ENCODE data around the gene APBA2. TPM values are rescaled to one million over a fixed set of nuclear protein-coding genes. Genes with fewer than 3 reads are reported as not detected.

APBA2 gene
- total and polyA plus RNA-seq, 2 of the 4 experiments (the other 2 are of a cell fraction) = 21.7 to 33.0 TPM

DNA sequence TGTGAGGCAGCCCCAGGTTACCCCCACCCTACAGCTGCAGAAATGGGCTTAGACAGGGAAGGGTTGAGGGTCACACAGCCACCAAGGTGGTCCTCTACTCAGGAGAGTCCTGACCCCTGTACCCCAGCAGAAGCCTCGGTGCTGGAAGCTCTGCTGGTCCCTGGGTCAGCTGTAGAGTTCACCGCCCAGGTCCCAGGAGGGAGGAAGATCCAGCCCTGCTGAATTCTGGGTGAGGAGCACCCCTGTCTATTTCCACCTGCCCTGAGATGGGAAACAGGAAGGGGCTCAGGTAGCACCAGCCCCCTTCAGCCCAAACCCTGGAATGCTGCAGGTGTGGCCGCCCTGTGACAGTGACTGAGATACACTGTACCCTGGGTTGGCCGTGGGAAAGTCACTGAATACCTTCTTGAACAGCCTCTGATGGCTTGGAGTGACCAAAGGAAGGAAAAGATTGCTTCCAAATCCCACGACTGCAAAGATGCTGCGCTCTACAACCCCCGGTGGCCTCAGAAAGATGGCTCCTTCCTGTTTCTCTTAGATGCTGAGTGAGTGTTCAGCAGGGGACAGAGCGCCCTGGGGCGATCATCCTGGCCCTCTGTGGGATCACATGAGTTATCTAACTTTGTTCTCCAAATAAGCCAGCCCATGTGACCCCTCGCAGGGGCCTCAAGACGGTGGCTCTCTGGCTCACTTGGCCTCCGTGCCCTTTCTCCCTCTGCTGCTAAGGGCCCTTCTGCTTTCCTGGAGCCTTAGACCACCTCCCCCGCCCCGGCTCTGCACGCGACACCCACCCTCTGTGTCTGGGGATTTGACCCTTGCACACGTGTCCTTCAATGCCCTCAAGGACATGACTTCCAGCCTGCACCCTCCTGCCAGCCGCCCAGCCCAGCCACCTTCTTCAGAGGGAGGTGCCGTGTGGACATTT lies 242.0 kb downstream of the APBA2 start:
- no peak overlapping the region for H2BK5ac ChIP-seq (ENCODE audit: low read depth, low read length, poor library complexity, severe bottlenecking)
- 52% methylated on average over 7 of the region's 19 CpGs; no CpG with 5 or more reads in 1 of the 2 experiments for WGBS, 2 experiments (ENCODE audit: extremely low coverage in 2 of 2, insufficient read length in 1 of 2)

More for the DNA sequence above, 242.0 kb downstream of the APBA2 start:
- no peak overlapping the region for H2BK120ac ChIP-seq (ENCODE audit: low read depth, low read length)
- H3K18ac ChIP-seq (ENCODE audit: low read depth, low read length) = no peak overlapping the region
- H2AK9ac ChIP-seq (replicated peaks; ENCODE audit: low read depth, low read length, poor library complexity) = no peak overlapping the region
- H3K4me1 ChIP-seq (ENCODE audit: control insufficient read depth, insufficient read depth, low read length) = no peaks in the 10 kb centered on the region
- intact Hi-C loops (cut with micrococcal nuclease) (no loop called here), in situ Hi-C loops (cut with MboI; ENCODE audit: low sequenced_read_pairs) (loop anchor here (25.0 kb wide), 1 partner anchor 935 kb away; no protein-coding TSS in a partner anchor), dilution Hi-C loops (cut with HindIII; ENCODE audit: low sequenced_read_pairs, unreplicated experiment) (no loop called here)
- no peak overlapping the region for H3K4me3 ChIP-seq (ENCODE audit: insufficient read depth, low read depth, low read length)
- no peak overlapping the region for H3K9ac ChIP-seq (ENCODE audit: low read depth, low read length)
- no peaks in the 10 kb centered on the region for H4K20me1 ChIP-seq (ENCODE audit: insufficient read depth, low read length)
- H3K27me3 ChIP-seq (ENCODE audit: control insufficient read depth, insufficient read depth, low read length) = peaks cover 37% of the 10 kb centered on the region
- POLR2A ChIA-PET (ENCODE audit: unreplicated experiment) = no interaction called here
- no peak overlapping the region for H3K14ac ChIP-seq (replicated peaks; ENCODE audit: low read depth, low read length)
- no peak overlapping the region for H2BK20ac ChIP-seq (ENCODE audit: low read depth, low read length)
- H3K4me2 ChIP-seq (ENCODE audit: low read depth, low read length) = no peak overlapping the region
- no peak overlapping the region for H3K23ac ChIP-seq (ENCODE audit: low read depth, low read length)
- H4K5ac ChIP-seq (ENCODE audit: low read depth, low read length) = no peak overlapping the region
- H3K9me3 ChIP-seq (ENCODE audit: control insufficient read depth, insufficient read depth, low read length) = no peaks in the 10 kb centered on the region
- no peak overlapping the region for H4K8ac ChIP-seq (ENCODE audit: low read depth in 2 of 2, low read length in 2 of 2)
- H3K4ac ChIP-seq (ENCODE audit: low read depth, low read length) = no peak overlapping the region
- CTCF ChIA-PET = no interaction called here
- H3K56ac ChIP-seq (ENCODE audit: extremely low read depth, insufficient read depth, low read length) = no peak overlapping the region
- no peak overlapping the region for H2AFZ ChIP-seq (replicated peaks; ENCODE audit: low read length, poor library complexity)
- ATAC-seq (ENCODE audit: low read depth) = no peak
- H2AK5ac ChIP-seq (ENCODE audit: low read depth, low read length) = no peak overlapping the region
- DNase-seq = no peak
- TF ChIP-seq NFE2L2 (IDR thresholded peaks at IDR 0.05; ENCODE audit: low read depth, low read length) (no peak), MAZ (IDR thresholded peaks at IDR 0.05; ENCODE audit: borderline replicate concordance, low read depth, low read length) (no peak), USF2 (IDR thresholded peaks at IDR 0.05; ENCODE audit: low read depth, low read length) (no peak)
- TF ChIP-seq, protein P1, sequence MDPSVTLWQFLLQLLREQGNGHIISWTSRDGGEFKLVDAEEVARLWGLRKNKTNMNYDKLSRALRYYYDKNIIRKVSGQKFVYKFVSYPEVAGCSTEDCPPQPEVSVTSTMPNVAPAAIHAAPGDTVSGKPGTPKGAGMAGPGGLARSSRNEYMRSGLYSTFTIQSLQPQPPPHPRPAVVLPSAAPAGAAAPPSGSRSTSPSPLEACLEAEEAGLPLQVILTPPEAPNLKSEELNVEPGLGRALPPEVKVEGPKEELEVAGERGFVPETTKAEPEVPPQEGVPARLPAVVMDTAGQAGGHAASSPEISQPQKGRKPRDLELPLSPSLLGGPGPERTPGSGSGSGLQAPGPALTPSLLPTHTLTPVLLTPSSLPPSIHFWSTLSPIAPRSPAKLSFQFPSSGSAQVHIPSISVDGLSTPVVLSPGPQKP (IDR thresholded peaks at IDR 0.05; ENCODE audit: borderline replicate concordance, low read depth, low read length) = no peak
- BruUV-seq (replicated peaks) = no TSS peak
- no peak overlapping the region for H4K91ac ChIP-seq (ENCODE audit: insufficient read depth, low read depth, low read length)
- no peaks in the 10 kb centered on the region for H3K79me1 ChIP-seq (ENCODE audit: low read depth in 1 of 2, low read length in 2 of 2)
- H3K9me1 ChIP-seq (ENCODE audit: insufficient read depth, low read length) = no peaks in the 10 kb centered on the region
- H2BK15ac ChIP-seq (ENCODE audit: low read depth, low read length) = no peak overlapping the region
- H3K27ac ChIP-seq (ENCODE audit: insufficient read depth, low read length) = no peak overlapping the region
- no peaks in the 10 kb centered on the region for H3K36me3 ChIP-seq (ENCODE audit: control insufficient read depth, insufficient read depth, low read length)
